GM12878 (cell line): ENCODE measurements around the gene FGGY.

ENCODE experiments used
- CHD2 ChIP-seq: IDR thresholded peaks from 2 replicates; pipeline ENCODE4 v1.6.1; 2011; ENCODE audit warnings: low read depth, low read length, improper control_type of control experiment, borderline replicate concordance
- CUX1 ChIP-seq: IDR thresholded peaks from 2 replicates; pipeline ENCODE4 v1.6.1; 2012; ENCODE audit warnings: improper control_type of control experiment, low read depth, low read length; ENCODE audit not compliant: insufficient replicate concordance
- EED ChIP-seq: sonication (generic); IDR thresholded peaks from 2 replicates; pipeline ENCODE4 v1.6.1; 2016; ENCODE audit warnings: antibody characterized with exemption, low read depth
- ZNF274 ChIP-seq: IDR thresholded peaks from one replicate; pipeline ENCODE4 v1.8.0; 2011; ENCODE audit not compliant: insufficient read length, insufficient read depth

- TF ChIP-seq ZNF274 (no peak), CUX1 (no peak), CHD2 (no peak), EED (no peak)
These were observed 212.5 kb downstream of the FGGY start for GRCh38 chr1:59509341-59509875.
